AG04450 (cell line): Measurements from ENCODE around the gene SMCO4. TPM values are rescaled to one million over a fixed set of nuclear protein-coding genes. Genes with fewer than 3 reads are reported as not detected.

ENCODE experiments used
- CTCF ChIA-PET: fragments of 300-600, 350-600 bp; formaldehyde crosslinking; extraction: SDS; loops from one replicate; lab custom pipeline; 2022; ENCODE audit warnings: antibody characterized with exemption, inconsistent platforms; lab: Charles Lee
- POLR2A ChIA-PET: fragments of 350-600 bp; formaldehyde crosslinking; extraction: SDS; loops from one replicate; lab custom pipeline; 2021; ENCODE audit warnings: antibody characterized with exemption, inconsistent platforms; lab: Yijun Ruan, JAX
- DNase-seq: peaks from one replicate; pipeline ENCODE4 v3.0.0-alpha.2; 2011; ENCODE audit warnings: low read depth, low spot score
- H3K27ac ChIP-seq: one replicate; pipeline ENCODE4 v1.5.1; 2012; ENCODE audit warnings: low read depth, low read length, control low read depth
- H3K27me3 ChIP-seq: one replicate; pipeline ENCODE4 v1.6.0; 2012; ENCODE audit warnings: low read length; ENCODE audit not compliant: control insufficient read depth, insufficient read depth
- H3K4me3 ChIP-seq: 2 replicates; pipeline ENCODE4 v1.5.1; 2011; ENCODE audit warnings: mild to moderate bottlenecking, low read depth, low read length, control low read depth
- H3K9me3 ChIP-seq: 2 replicates; pipeline ENCODE4 v1.5.1; 2012; ENCODE audit warnings: low read length; ENCODE audit not compliant: control insufficient read depth, insufficient read depth
- polyA plus RNA-seq: library from polyadenylated mRNA; depleted of rRNA; stranded (reverse); fragments of >200 nt; gene quantifications from 2 replicates; pipeline ENCODE4 v1.2.3, GENCODE V29; 2011
- TF ChIP-seq, protein P1 (sequence below): IDR thresholded peaks from 2 replicates; pipeline ENCODE4 v1.5.1; 2011; ENCODE audit warnings: low read depth, low read length, control low read depth, inconsistent platforms

SMCO4 gene
- polyA plus RNA-seq, 1 experiment: 8.6 TPM

- H3K4me3 ChIP-seq: no peak overlapping the region
- CTCF ChIA-PET: no interaction called here
These were observed 61.5 kb downstream of the SMCO4 start for GRCh38 chr11:93481696-93482095.

DNA sequence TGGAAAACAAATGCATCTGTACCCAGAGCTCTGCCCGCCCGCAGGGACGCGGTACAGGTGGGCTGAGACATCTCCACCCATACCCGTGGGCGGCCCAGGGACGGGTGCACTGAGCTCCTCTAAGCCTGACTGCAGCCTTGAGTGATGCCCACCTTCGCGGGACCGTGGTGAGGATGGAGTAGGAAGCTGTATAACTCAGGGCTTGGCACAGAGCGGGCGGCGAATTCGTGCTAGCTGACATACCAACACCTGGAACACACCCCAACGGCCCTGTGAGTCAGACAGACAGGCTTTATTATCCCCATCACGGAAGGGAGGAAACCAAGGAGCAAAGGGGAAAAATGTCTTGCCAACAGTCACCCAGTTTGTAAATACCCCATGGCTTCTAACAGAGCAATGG, 61.9 kb downstream of the SMCO4 start:
- Histone ChIP-seq H3K4me3 (no peak overlapping the region), H3K9me3 (no peaks in the 10 kb centered on the region; the same call in 1 of the 2 replicates), H3K27me3 (no peaks in the 10 kb centered on the region), H3K27ac (no peak overlapping the region)
- DNase-seq: no peak
- POLR2A ChIA-PET: no interaction called here
- TF ChIP-seq, protein P1, sequence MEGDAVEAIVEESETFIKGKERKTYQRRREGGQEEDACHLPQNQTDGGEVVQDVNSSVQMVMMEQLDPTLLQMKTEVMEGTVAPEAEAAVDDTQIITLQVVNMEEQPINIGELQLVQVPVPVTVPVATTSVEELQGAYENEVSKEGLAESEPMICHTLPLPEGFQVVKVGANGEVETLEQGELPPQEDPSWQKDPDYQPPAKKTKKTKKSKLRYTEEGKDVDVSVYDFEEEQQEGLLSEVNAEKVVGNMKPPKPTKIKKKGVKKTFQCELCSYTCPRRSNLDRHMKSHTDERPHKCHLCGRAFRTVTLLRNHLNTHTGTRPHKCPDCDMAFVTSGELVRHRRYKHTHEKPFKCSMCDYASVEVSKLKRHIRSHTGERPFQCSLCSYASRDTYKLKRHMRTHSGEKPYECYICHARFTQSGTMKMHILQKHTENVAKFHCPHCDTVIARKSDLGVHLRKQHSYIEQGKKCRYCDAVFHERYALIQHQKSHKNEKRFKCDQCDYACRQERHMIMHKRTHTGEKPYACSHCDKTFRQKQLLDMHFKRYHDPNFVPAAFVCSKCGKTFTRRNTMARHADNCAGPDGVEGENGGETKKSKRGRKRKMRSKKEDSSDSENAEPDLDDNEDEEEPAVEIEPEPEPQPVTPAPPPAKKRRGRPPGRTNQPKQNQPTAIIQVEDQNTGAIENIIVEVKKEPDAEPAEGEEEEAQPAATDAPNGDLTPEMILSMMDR: no peak
- CTCF ChIA-PET: no interaction called here

More at GRCh38 chr11:93481696-93482095, 61.5 kb downstream of the SMCO4 start:
- Histone ChIP-seq H3K9me3 (no peaks in the 10 kb centered on the region; the same call in 1 of the 2 replicates), H3K27me3 (no peaks in the 10 kb centered on the region), H3K27ac (no peak overlapping the region)
- POLR2A ChIA-PET: no interaction called here
- TF ChIP-seq, protein P1: no peak
- no peak for DNase-seq

DNA sequence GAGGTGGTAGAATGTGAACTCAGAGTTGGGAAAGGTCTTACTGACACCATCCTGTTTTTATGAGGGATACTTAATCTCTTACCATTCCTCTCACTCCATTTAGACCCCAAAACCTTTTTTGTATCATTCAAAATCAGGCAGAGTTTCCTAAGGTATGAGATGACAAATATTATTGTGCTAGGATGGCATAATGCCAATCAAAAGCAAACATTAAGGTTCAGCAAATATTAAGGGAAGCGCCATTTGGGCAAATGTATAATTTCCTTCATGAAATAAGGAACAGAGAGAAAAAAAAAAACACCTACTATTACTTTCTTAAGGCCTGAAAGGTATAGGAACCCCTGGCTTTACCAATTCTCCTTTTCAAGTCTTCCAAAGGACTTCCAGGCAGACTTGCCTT, 62.4 kb downstream of the SMCO4 start:
- no peak overlapping the region for H3K27ac ChIP-seq
- H3K9me3 ChIP-seq: no peaks in the 10 kb centered on the region; the same call in 1 of the 2 replicates
- TF ChIP-seq, protein P1: no peak
- no peak overlapping the region for H3K4me3 ChIP-seq
- POLR2A ChIA-PET: no interaction called here
- no peaks in the 10 kb centered on the region for H3K27me3 ChIP-seq
- CTCF ChIA-PET: no interaction called here
- no peak for DNase-seq

DNA sequence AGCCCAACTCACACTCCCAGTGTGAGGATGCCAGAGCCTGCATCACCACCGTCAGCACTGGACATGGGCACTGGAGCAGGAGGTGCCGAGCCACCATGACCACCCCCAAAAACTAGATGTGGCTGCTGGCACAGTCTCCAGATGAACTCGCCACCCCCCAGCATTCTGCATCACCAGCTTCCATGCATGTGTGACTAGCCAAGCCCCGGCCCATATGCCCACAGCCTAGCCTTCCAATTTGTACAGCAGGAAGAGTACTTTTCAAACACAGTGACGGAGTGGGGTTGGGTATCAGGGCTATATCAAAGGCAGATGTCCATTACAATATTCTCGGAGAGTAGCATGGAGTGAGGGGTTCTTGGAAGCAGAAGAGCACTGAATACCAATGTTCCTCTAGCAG, 62.9 kb downstream of the SMCO4 start:
- TF ChIP-seq, protein P1: no peak
- no peak for DNase-seq
- ChIA-PET POLR2A (no interaction called here), CTCF (interaction anchor here (0.6 kb wide), 1 partner anchor 172 kb away, joined by 3 read pairs; no protein-coding TSS in a partner anchor)
- H3K4me3 ChIP-seq: no peak overlapping the region
- H3K27ac ChIP-seq: no peak overlapping the region
- H3K9me3 ChIP-seq: no peaks in the 10 kb centered on the region; the same call in 1 of the 2 replicates
- H3K27me3 ChIP-seq: no peaks in the 10 kb centered on the region

GRCh38 chr11:93478841-93479240, 64.3 kb downstream of the SMCO4 start:
- CTCF ChIA-PET: no interaction called here
- Histone ChIP-seq H3K27me3 (no peaks in the 10 kb centered on the region), H3K4me3 (no peak overlapping the region), H3K9me3 (no peaks in the 10 kb centered on the region; the same call in 1 of the 2 replicates), H3K27ac (no peak overlapping the region)
- TF ChIP-seq, protein P1: no peak
- POLR2A ChIA-PET: no interaction called here
- DNase-seq: no peak
